GM13977 (cell line): ENCODE data around the gene CAMK2D.

ENCODE experiments used
- DNase-seq: peaks from one replicate; pipeline ENCODE4 v3.0.0; 2012; ENCODE audit warnings: low spot score
- in situ Hi-C: fragments of 300-500 bp; cut with MboI; formaldehyde crosslinking; loops from one replicate; pipeline ENCODE4 v1.12.0; 2022; ENCODE audit warnings: low sequenced_read_pairs, low pct_unique_long_range_greater_than_20kb, mixed read lengths, inconsistent platforms; ENCODE audit not compliant: unreplicated experiment
- TF ChIP-seq, protein P1 (sequence below): IDR thresholded peaks from 2 replicates; pipeline ENCODE4 v1.5.1; 2012; ENCODE audit warnings: mild to moderate bottlenecking, control low read depth; ENCODE audit not compliant: insufficient read depth; ENCODE audit errors: extremely low read depth, missing control alignments

Gene CAMK2D

DNA sequence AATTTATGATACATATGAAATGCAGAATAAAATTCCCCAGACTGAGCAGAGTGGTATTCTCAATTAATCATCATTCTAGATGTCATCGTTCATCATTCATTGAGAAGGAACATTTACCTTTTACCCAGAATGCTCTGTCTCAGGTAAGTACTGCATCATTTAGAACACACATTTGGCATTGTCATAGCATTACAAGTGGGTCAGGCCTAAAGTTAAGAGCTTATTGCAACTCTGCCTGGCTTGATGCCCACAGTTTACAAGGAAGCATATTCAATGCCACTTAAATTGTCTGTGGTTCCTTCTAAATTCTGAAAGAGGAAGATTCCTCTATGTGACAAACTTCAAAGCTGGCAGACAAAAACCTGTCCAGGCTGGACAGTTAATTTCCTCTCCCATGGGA lies 87.3 kb downstream of the CAMK2D start:
- no peak for DNase-seq
- TF ChIP-seq, protein P1, sequence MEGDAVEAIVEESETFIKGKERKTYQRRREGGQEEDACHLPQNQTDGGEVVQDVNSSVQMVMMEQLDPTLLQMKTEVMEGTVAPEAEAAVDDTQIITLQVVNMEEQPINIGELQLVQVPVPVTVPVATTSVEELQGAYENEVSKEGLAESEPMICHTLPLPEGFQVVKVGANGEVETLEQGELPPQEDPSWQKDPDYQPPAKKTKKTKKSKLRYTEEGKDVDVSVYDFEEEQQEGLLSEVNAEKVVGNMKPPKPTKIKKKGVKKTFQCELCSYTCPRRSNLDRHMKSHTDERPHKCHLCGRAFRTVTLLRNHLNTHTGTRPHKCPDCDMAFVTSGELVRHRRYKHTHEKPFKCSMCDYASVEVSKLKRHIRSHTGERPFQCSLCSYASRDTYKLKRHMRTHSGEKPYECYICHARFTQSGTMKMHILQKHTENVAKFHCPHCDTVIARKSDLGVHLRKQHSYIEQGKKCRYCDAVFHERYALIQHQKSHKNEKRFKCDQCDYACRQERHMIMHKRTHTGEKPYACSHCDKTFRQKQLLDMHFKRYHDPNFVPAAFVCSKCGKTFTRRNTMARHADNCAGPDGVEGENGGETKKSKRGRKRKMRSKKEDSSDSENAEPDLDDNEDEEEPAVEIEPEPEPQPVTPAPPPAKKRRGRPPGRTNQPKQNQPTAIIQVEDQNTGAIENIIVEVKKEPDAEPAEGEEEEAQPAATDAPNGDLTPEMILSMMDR: no peak
- in situ Hi-C loops: no loop called here

DNA sequence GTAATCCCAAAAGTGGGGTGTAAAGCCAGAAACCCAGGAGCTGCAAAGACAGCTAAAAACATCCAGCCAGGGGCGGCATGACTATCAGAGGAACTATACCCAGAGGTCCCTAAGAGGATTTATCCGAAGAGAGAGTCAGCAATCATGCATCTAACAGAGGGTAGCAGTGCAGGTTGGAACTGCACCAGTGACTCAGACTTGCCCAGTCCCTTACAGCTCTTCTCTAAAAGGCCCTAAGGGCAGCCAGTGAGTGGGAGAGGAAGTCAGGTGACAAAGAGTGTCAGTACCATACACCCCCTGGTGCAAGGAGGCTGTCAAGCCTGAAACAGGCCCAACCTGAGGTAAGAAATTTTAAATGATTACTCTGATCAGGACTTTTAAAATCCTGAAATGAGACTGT lies 88.1 kb downstream of the CAMK2D start:
- TF ChIP-seq, protein P1: no peak
- DNase-seq: no peak
- in situ Hi-C loops: no loop called here

DNA sequence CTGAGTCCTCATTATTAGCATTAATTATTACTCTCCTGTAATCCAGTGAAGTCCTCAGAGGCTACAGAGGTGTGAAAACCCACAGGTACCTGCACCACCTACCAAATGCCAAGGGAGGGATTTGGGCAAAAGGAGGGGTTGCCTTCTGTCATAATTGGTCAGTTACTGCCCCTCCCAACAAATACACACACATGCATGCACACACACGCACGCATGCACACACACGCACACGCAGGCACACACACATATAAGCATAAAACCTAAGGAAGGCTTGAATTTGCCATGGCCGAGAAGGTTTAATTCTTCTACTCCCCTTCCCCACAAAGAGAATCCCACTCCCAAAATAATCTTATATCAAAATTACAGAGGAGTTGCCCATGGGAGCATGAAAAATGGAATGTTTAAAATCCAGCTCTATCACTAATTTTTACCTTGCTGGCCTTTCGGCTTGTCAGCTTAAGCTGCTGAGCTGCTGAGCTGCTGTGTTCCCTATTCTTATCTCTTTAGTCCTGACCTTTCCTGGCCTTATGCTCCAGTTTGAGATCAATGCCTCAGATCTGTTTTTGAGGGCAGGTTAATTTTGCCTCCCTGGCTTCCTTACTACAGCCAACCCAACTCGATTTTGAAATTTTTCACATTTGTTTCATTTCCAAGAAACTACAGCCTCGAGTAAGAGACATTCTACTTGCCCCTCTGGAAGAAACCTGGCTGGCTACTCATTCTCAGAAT lies 95.0 kb downstream of the CAMK2D start:
- in situ Hi-C loops: no loop called here
- TF ChIP-seq, protein P1: no peak
- DNase-seq: no peak

DNA sequence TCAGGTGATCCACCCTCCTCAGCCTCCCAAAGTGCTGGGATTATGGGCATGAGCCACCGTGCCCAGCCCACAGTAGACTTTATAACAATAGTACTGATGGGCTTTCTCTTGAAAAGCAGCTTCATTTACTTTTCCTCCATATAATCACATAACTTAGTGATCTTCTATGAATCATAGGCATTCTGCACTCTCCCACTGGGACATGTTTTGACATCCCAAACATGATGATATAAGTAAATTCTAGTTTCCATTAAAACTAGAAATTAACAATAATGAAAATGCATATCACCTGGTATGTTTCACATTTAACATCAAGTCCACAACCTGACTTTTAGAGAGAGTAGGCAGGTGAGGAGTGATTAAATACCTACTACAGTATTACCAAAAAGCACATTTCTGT lies 96.5 kb downstream of the CAMK2D start:
- in situ Hi-C loops: no loop called here
- DNase-seq: no peak
- TF ChIP-seq, protein P1: no peak

DNA sequence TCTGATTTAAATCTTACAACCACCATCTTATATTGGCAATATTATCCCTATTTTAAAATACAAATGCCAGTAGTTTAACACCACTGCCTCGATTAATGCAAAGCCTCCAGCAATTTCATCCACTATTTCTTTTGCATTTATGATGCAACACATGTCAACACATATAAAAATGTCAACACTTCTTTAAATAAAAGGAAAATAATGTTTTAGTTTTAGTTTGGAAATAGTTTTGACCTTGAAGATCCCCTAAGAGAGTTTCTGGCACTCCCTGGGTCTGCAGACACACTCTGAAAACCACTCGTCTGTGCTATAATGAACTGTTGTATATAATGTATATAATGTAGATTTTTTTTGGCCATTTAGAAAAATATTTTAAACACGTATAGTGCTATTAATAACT lies 99.0 kb downstream of the CAMK2D start:
- in situ Hi-C loops: no loop called here
- DNase-seq: no peak
- TF ChIP-seq, protein P1: no peak

DNA sequence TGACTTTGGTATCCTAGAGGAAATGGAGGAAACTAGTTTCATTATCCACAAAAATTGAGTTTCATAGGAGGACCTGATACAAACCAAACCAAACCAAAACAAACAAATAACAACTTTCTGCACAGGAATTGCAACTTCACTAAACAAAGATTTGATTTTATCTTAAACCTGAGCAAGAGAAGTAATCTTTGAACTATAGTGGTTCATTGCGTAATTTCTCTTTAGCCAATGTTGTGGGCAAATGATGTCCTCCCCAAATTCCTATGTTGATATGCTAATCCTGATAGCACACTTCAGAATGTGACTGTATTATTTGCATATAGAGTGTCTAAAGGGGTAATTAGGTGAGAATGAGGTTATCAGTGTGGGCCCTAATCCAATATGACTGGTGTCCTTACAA lies 102.4 kb downstream of the CAMK2D start:
- no peak for DNase-seq
- TF ChIP-seq, protein P1: no peak
- in situ Hi-C loops: no loop called here

DNA sequence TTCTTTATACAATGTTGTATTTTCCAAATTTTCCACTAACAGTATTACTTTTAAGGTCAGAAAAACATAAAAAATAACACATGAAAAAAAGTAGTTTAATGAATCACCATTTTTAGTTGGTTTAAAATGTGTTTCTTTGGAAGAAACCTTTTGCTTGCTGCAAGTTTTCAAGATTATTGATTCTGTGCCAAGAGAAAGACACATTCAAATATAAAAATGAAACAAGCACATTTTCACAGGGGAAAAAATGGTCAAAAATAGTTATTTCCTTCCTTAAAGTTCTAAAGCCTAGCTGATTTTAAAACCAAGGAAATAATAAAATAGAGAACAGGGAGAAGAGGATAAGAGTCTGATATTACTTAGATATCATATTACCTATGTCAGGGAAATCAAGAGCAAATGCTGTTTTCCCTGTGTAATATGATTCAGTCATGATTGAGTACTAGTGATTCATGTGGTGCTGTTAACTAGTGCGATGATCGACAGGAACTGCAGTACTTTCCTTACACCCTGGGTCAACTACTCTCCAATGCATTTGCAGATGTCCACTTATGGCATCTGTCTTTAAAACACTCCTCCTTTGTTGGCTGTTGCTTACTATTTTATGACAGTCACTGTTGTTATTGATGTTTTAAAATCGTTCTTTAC lies 103.8 kb downstream of the CAMK2D start:
- in situ Hi-C loops: no loop called here
- TF ChIP-seq, protein P1: no peak
- DNase-seq: no peak
